HEK293 (cell line): ENCODE results near the gene GJC2.

Experiments
- HOXA7 ChIP-seq: sonication (generic); formaldehyde crosslinking; IDR thresholded peaks from 2 replicates; pipeline ENCODE4 v1.8.1; 2022; ENCODE audit warnings: missing genetic modification reagents, borderline replicate concordance
- REPIN1 ChIP-seq: fragments of 450-650 bp; formaldehyde crosslinking; IDR thresholded peaks from 2 replicates; pipeline ENCODE4 v1.5.1; 2017; ENCODE audit warnings: missing biosample characterization, missing genetic modification characterization, low read depth
- SP7 ChIP-seq: fragments of 450-650 bp; formaldehyde crosslinking; IDR thresholded peaks from 2 replicates; pipeline ENCODE4 v1.5.1; 2016; ENCODE audit warnings: missing biosample characterization, missing genetic modification characterization
- ZBTB21 ChIP-seq: fragments of 450-650 bp; formaldehyde crosslinking; IDR thresholded peaks from 2 replicates; pipeline ENCODE4 v1.5.1; 2017; ENCODE audit warnings: missing biosample characterization, missing genetic modification characterization
- ZBTB6 ChIP-seq: fragments of 450-650 bp; formaldehyde crosslinking; IDR thresholded peaks from 2 replicates; pipeline ENCODE4 v1.5.1; 2017; ENCODE audit warnings: missing biosample characterization, missing genetic modification characterization
- ZNF138 ChIP-seq: fragments of 450-650 bp; formaldehyde crosslinking; IDR thresholded peaks from 2 replicates; pipeline ENCODE4 v1.5.1; 2016; ENCODE audit warnings: missing biosample characterization, missing genetic modification characterization, borderline replicate concordance
- ZNF155 ChIP-seq: fragments of 450-650 bp; formaldehyde crosslinking; IDR thresholded peaks from 2 replicates; pipeline ENCODE4 v1.5.1; 2016; ENCODE audit warnings: missing biosample characterization, missing genetic modification characterization
- ZNF16 ChIP-seq: fragments of 450-650 bp; formaldehyde crosslinking; IDR thresholded peaks from 2 replicates; pipeline ENCODE4 v1.5.1; 2016; ENCODE audit warnings: low read depth, missing biosample characterization, missing genetic modification characterization
- ZNF341 ChIP-seq: fragments of 450-650 bp; formaldehyde crosslinking; IDR thresholded peaks from 2 replicates; pipeline ENCODE4; 2016; ENCODE audit warnings: low read depth, missing biosample characterization, missing genetic modification characterization
- ZNF398 ChIP-seq: fragments of 450-650 bp; formaldehyde crosslinking; IDR thresholded peaks from 2 replicates; pipeline ENCODE4 v1.5.1; 2017; ENCODE audit warnings: missing biosample characterization, missing genetic modification characterization
- ZNF501 ChIP-seq: fragments of 450-650 bp; formaldehyde crosslinking; IDR thresholded peaks from 2 replicates; pipeline ENCODE4 v1.5.1; 2016; ENCODE audit warnings: missing biosample characterization, missing genetic modification characterization
- ZNF544 ChIP-seq: fragments of 450-650 bp; formaldehyde crosslinking; IDR thresholded peaks from 2 replicates; pipeline ENCODE4 v1.5.0; 2017; ENCODE audit warnings: missing biosample characterization, missing genetic modification characterization
- ZNF555 ChIP-seq: fragments of 450-650 bp; formaldehyde crosslinking; conservative IDR thresholded peaks from 2 replicates; pipeline ENCODE4 v1.5.1; 2017; ENCODE audit warnings: missing biosample characterization, mild to moderate bottlenecking, missing genetic modification characterization, inconsistent platforms
- ZNF560 ChIP-seq: fragments of 450-650 bp; formaldehyde crosslinking; IDR thresholded peaks from 2 replicates; pipeline ENCODE4 v1.5.1; 2017; ENCODE audit warnings: missing biosample characterization, missing genetic modification characterization, borderline replicate concordance
- ZNF561 ChIP-seq: fragments of 450-650 bp; IDR thresholded peaks from 2 replicates; pipeline ENCODE4 v1.5.1; 2018; ENCODE audit warnings: missing biosample characterization, missing genetic modification characterization, borderline replicate concordance
- ZNF626 ChIP-seq: fragments of 450-650 bp; sonication (Bioruptor Pico); formaldehyde crosslinking; IDR thresholded peaks from 2 replicates; pipeline ENCODE4 v1.5.1; 2018; ENCODE audit warnings: missing biosample characterization, missing genetic modification characterization, inconsistent platforms
- ZNF629 ChIP-seq: fragments of 450-650 bp; formaldehyde crosslinking; IDR thresholded peaks from 2 replicates; pipeline ENCODE4 v1.5.1; 2017; ENCODE audit warnings: missing biosample characterization, missing genetic modification characterization
- ZNF654 ChIP-seq: fragments of 450-650 bp; formaldehyde crosslinking; IDR thresholded peaks from 2 replicates; pipeline ENCODE4 v1.5.1; 2016; ENCODE audit warnings: low read depth, missing biosample characterization, missing genetic modification characterization
- ZNF658 ChIP-seq: fragments of 450-650 bp; formaldehyde crosslinking; IDR thresholded peaks from 2 replicates; pipeline ENCODE4; 2016; ENCODE audit warnings: missing biosample characterization, missing genetic modification characterization
- ZNF692 ChIP-seq: fragments of 450-650 bp; formaldehyde crosslinking; IDR thresholded peaks from 2 replicates; pipeline ENCODE4 v1.5.1; 2016; ENCODE audit warnings: missing biosample characterization, missing genetic modification characterization
- ZNF747 ChIP-seq: fragments of 450-650 bp; formaldehyde crosslinking; IDR thresholded peaks from 2 replicates; pipeline ENCODE4 v1.5.1; 2016; ENCODE audit warnings: missing biosample characterization, missing genetic modification characterization
- ZNF777 ChIP-seq: fragments of 450-650 bp; formaldehyde crosslinking; IDR thresholded peaks from 2 replicates; pipeline ENCODE4 v1.5.1; 2017; ENCODE audit warnings: missing biosample characterization, missing genetic modification characterization, borderline replicate concordance
- ZSCAN18 ChIP-seq: fragments of 450-650 bp; formaldehyde crosslinking; IDR thresholded peaks from 2 replicates; pipeline ENCODE4 v1.5.1; 2016; ENCODE audit warnings: missing biosample characterization, missing genetic modification characterization
- TF ChIP-seq, protein P1 (sequence below): fragments of 450-650 bp; formaldehyde crosslinking; IDR thresholded peaks from 2 replicates; pipeline ENCODE4 v1.5.1; 2016; ENCODE audit warnings: missing biosample characterization, missing genetic modification characterization
- TF ChIP-seq, protein P2 (sequence below): fragments of 450-650 bp; formaldehyde crosslinking; IDR thresholded peaks from 2 replicates; pipeline ENCODE4 v1.5.1; 2016; ENCODE audit warnings: missing biosample characterization, missing genetic modification characterization
- TF ChIP-seq, protein P3 (sequence below): fragments of 450-650 bp; formaldehyde crosslinking; IDR thresholded peaks from 2 replicates; pipeline ENCODE4 v1.5.1; 2016; ENCODE audit warnings: missing biosample characterization, missing genetic modification characterization

The GJC2 gene

GRCh38 chr1:228101994-228102790, 47.5 kb upstream of the GJC2 start (continued):
- TF ChIP-seq ZNF341 (tag by site-specific recombination) (no peak; the same call in 1 of the 2 replicates), ZSCAN18 (tag by site-specific recombination) (no peak), ZNF501 (tag by site-specific recombination) (peak; percentile 89), ZNF561 (tag by site-specific recombination) (no peak), ZNF658 (tag by site-specific recombination) (no peak), ZNF398 (tag by site-specific recombination) (peak; percentile 45; the same call in 1 of the 2 replicates), ZNF16 (tag by site-specific recombination) (no peak), ZBTB6 (tag by site-specific recombination) (no peak), REPIN1 (tag by site-specific recombination) (no peak), ZNF692 (tag by site-specific recombination) (peak; percentile 89), ZNF544 (tag by site-specific recombination) (no peak), ZNF560 (tag by site-specific recombination) (no peak), ZBTB21 (tag by site-specific recombination) (no peak), ZNF777 (tag by site-specific recombination) (no peak), ZNF555 (tag by site-specific recombination) (no peak), ZNF629 (tag by site-specific recombination) (0 out of 2 replicates have a peak, but pooled peaks have one; percentile 35), SP7 (peak; percentile 59; the same call in 1 of the 2 replicates), ZNF654 (tag by site-specific recombination) (no peak), ZNF747 (tag by site-specific recombination) (no peak), HOXA7 (no peak), ZNF138 (tag by site-specific recombination) (0 out of 2 replicates have a peak, but pooled peaks have one; percentile 34), ZNF155 (tag by site-specific recombination) (no peak), ZNF626 (no peak)
- TF ChIP-seq, protein P1, sequence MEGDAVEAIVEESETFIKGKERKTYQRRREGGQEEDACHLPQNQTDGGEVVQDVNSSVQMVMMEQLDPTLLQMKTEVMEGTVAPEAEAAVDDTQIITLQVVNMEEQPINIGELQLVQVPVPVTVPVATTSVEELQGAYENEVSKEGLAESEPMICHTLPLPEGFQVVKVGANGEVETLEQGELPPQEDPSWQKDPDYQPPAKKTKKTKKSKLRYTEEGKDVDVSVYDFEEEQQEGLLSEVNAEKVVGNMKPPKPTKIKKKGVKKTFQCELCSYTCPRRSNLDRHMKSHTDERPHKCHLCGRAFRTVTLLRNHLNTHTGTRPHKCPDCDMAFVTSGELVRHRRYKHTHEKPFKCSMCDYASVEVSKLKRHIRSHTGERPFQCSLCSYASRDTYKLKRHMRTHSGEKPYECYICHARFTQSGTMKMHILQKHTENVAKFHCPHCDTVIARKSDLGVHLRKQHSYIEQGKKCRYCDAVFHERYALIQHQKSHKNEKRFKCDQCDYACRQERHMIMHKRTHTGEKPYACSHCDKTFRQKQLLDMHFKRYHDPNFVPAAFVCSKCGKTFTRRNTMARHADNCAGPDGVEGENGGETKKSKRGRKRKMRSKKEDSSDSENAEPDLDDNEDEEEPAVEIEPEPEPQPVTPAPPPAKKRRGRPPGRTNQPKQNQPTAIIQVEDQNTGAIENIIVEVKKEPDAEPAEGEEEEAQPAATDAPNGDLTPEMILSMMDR, result peak; percentile 99
- TF ChIP-seq, protein P2, sequence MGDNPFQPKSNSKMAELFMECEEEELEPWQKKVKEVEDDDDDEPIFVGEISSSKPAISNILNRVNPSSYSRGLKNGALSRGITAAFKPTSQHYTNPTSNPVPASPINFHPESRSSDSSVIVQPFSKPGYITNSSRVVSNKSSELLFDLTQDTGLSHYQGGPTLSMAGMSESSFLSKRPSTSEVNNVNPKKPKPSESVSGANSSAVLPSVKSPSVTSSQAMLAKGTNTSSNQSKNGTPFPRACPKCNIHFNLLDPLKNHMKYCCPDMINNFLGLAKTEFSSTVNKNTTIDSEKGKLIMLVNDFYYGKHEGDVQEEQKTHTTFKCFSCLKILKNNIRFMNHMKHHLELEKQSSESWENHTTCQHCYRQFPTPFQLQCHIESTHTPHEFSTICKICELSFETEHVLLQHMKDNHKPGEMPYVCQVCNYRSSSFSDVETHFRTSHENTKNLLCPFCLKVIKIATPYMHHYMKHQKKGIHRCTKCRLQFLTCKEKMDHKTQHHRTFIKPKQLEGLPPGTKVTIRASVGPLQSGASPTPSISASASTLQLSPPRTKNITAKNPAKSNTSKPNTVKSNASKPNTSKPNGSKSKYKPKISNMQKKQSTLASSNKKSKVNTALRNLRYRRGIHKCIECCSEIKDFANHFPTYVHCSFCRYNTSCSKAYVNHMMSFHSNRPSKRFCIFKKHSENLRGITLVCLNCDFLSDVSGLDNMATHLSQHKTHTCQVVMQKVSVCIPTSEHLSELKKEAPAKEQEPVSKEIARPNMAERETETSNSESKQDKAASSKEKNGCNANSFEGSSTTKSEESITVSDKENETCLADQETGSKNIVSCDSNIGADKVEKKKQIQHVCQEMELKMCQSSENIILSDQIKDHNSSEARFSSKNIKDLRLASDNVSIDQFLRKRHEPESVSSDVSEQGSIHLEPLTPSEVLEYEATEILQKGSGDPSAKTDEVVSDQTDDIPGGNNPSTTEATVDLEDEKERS (tag by site-specific recombination), result no peak
- TF ChIP-seq, protein P3, sequence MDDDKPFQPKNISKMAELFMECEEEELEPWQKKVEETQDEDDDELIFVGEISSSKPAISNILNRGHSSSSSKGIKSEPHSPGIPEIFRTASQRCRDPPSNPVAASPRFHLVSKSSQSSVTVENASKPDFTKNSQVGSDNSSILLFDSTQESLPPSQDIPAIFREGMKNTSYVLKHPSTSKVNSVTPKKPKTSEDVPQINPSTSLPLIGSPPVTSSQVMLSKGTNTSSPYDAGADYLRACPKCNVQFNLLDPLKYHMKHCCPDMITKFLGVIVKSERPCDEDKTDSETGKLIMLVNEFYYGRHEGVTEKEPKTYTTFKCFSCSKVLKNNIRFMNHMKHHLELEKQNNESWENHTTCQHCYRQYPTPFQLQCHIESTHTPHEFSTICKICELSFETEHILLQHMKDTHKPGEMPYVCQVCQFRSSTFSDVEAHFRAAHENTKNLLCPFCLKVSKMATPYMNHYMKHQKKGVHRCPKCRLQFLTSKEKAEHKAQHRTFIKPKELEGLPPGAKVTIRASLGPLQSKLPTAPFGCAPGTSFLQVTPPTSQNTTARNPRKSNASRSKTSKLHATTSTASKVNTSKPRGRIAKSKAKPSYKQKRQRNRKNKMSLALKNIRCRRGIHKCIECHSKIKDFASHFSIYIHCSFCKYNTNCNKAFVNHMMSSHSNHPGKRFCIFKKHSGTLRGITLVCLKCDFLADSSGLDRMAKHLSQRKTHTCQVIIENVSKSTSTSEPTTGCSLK, result no peak
